ENCODE results near the gene KIF9.
"Not testable (repeated sequence)": the region's sequence is repeated elsewhere in the genome, so short reads cannot be mapped to it uniquely, and the experiment has no call there.

The KIF9 gene

GRCh38 chr3:47223755-47224154 is 58.8 kb downstream of the KIF9 start:
- Histone ChIP-seq H3K27ac (ENCODE audit: low read length) (no peak overlapping the region), H3K36me3 (ENCODE audit: control insufficient read depth in 2 of 2, insufficient read depth in 2 of 2, low read length in 2 of 2) (no peaks in the 10 kb centered on the region), H3K9ac (ENCODE audit: low read length in 2 of 2) (no peak overlapping the region), H3K4me3 (ENCODE audit: low read length in 2 of 2) (no peak overlapping the region), H3K9me3 (ENCODE audit: control insufficient read depth in 2 of 2, low read length in 2 of 2) (no peaks in the 10 kb centered on the region), H3K4me1 (ENCODE audit: control insufficient read depth, insufficient read depth, low read length) (no peaks in the 10 kb centered on the region), H3K27me3 (ENCODE audit: control insufficient read depth in 1 of 2, insufficient read depth in 2 of 2, low read length in 2 of 2) (no peaks in the 10 kb centered on the region)

GRCh38 chr3:47221798-47222197 is 60.8 kb downstream of the KIF9 start:
- no peaks in the 10 kb centered on the region for H3K27me3 ChIP-seq (ENCODE audit: control insufficient read depth in 1 of 2, insufficient read depth in 2 of 2, low read length in 2 of 2)
- no peaks in the 10 kb centered on the region for H3K36me3 ChIP-seq (ENCODE audit: control insufficient read depth in 2 of 2, insufficient read depth in 2 of 2, low read length in 2 of 2)
- H3K27ac ChIP-seq (ENCODE audit: low read length) = no peak overlapping the region
- H3K9me3 ChIP-seq (ENCODE audit: control insufficient read depth in 2 of 2, low read length in 2 of 2) = no peaks in the 10 kb centered on the region
- H3K9ac ChIP-seq (ENCODE audit: low read length in 2 of 2) = no peak overlapping the region
- H3K4me3 ChIP-seq (ENCODE audit: low read length in 2 of 2) = no peak overlapping the region
- H3K4me1 ChIP-seq (ENCODE audit: control insufficient read depth, insufficient read depth, low read length) = no peaks in the 10 kb centered on the region

GRCh38 chr3:47210863-47211405 is 71.7 kb downstream of the KIF9 start:
- Histone ChIP-seq H3K36me3 (ENCODE audit: control insufficient read depth in 2 of 2, insufficient read depth in 2 of 2, low read length in 2 of 2) (no peaks in the 10 kb centered on the region), H3K4me1 (ENCODE audit: control insufficient read depth, insufficient read depth, low read length) (no peaks in the 10 kb centered on the region), H3K27ac (ENCODE audit: low read length) (no peak overlapping the region), H3K9ac (ENCODE audit: low read length in 2 of 2) (no peak overlapping the region), H3K9me3 (ENCODE audit: control insufficient read depth in 2 of 2, low read length in 2 of 2) (no peaks in the 10 kb centered on the region), H3K4me3 (ENCODE audit: low read length in 2 of 2) (no peak overlapping the region), H3K27me3 (ENCODE audit: control insufficient read depth in 1 of 2, insufficient read depth in 2 of 2, low read length in 2 of 2) (no peaks in the 10 kb centered on the region)

GRCh38 chr3:47206022-47206421 is 76.6 kb downstream of the KIF9 start:
- H3K4me3 ChIP-seq (ENCODE audit: low read length in 2 of 2); H3K9me3 ChIP-seq (ENCODE audit: control insufficient read depth in 2 of 2, low read length in 2 of 2); H3K36me3 ChIP-seq (ENCODE audit: control insufficient read depth in 2 of 2, insufficient read depth in 2 of 2, low read length in 2 of 2); H3K27ac ChIP-seq (ENCODE audit: low read length); H3K9ac ChIP-seq (ENCODE audit: low read length in 2 of 2); H3K27me3 ChIP-seq (ENCODE audit: control insufficient read depth in 1 of 2, insufficient read depth in 2 of 2, low read length in 2 of 2); H3K4me1 ChIP-seq (ENCODE audit: control insufficient read depth, insufficient read depth, low read length): not testable (repeated sequence)

- Histone ChIP-seq H3K9me3 (ENCODE audit: control insufficient read depth in 2 of 2, low read length in 2 of 2) (no peaks in the 10 kb centered on the region), H3K27ac (ENCODE audit: low read length) (no peak overlapping the region), H3K27me3 (ENCODE audit: control insufficient read depth in 1 of 2, insufficient read depth in 2 of 2, low read length in 2 of 2) (no peaks in the 10 kb centered on the region), H3K4me1 (ENCODE audit: control insufficient read depth, insufficient read depth, low read length) (no peaks in the 10 kb centered on the region), H3K4me3 (ENCODE audit: low read length in 2 of 2) (no peak overlapping the region), H3K9ac (ENCODE audit: low read length in 2 of 2) (no peak overlapping the region), H3K36me3 (ENCODE audit: control insufficient read depth in 2 of 2, insufficient read depth in 2 of 2, low read length in 2 of 2) (no peaks in the 10 kb centered on the region)
Measured at GRCh38 chr3:47204875-47205274, 77.7 kb downstream of the KIF9 start.

- H3K27ac ChIP-seq (ENCODE audit: low read length) = no peak overlapping the region
- H3K9me3 ChIP-seq (ENCODE audit: control insufficient read depth in 2 of 2, low read length in 2 of 2) = no peaks in the 10 kb centered on the region
- H3K4me3 ChIP-seq (ENCODE audit: low read length in 2 of 2) = no peak overlapping the region
- no peaks in the 10 kb centered on the region for H3K36me3 ChIP-seq (ENCODE audit: control insufficient read depth in 2 of 2, insufficient read depth in 2 of 2, low read length in 2 of 2)
- no peaks in the 10 kb centered on the region for H3K27me3 ChIP-seq (ENCODE audit: control insufficient read depth in 1 of 2, insufficient read depth in 2 of 2, low read length in 2 of 2)
- no peak overlapping the region for H3K9ac ChIP-seq (ENCODE audit: low read length in 2 of 2)
- no peaks in the 10 kb centered on the region for H3K4me1 ChIP-seq (ENCODE audit: control insufficient read depth, insufficient read depth, low read length)
Measured at GRCh38 chr3:47202542-47202941, 80.1 kb downstream of the KIF9 start.

GRCh38 chr3:47197287-47197686 is 85.3 kb downstream of the KIF9 start:
- no peak overlapping the region for H3K9ac ChIP-seq (ENCODE audit: low read length in 2 of 2)
- no peaks in the 10 kb centered on the region for H3K27me3 ChIP-seq (ENCODE audit: control insufficient read depth in 1 of 2, insufficient read depth in 2 of 2, low read length in 2 of 2)
- H3K27ac ChIP-seq (ENCODE audit: low read length) = no peak overlapping the region
- H3K9me3 ChIP-seq (ENCODE audit: control insufficient read depth in 2 of 2, low read length in 2 of 2) = no peaks in the 10 kb centered on the region
- H3K4me1 ChIP-seq (ENCODE audit: control insufficient read depth, insufficient read depth, low read length) = no peaks in the 10 kb centered on the region
- H3K4me3 ChIP-seq (ENCODE audit: low read length in 2 of 2) = no peak overlapping the region
- no peaks in the 10 kb centered on the region for H3K36me3 ChIP-seq (ENCODE audit: control insufficient read depth in 2 of 2, insufficient read depth in 2 of 2, low read length in 2 of 2)

- Histone ChIP-seq H3K27ac (ENCODE audit: low read length) (no peak overlapping the region), H3K4me1 (ENCODE audit: control insufficient read depth, insufficient read depth, low read length) (no peaks in the 10 kb centered on the region), H3K9me3 (ENCODE audit: control insufficient read depth in 2 of 2, low read length in 2 of 2) (no peaks in the 10 kb centered on the region), H3K36me3 (ENCODE audit: control insufficient read depth in 2 of 2, insufficient read depth in 2 of 2, low read length in 2 of 2) (no peaks in the 10 kb centered on the region), H3K9ac (ENCODE audit: low read length in 2 of 2) (no peak overlapping the region), H3K4me3 (ENCODE audit: low read length in 2 of 2) (no peak overlapping the region), H3K27me3 (ENCODE audit: control insufficient read depth in 1 of 2, insufficient read depth in 2 of 2, low read length in 2 of 2) (no peaks in the 10 kb centered on the region)
Measured at GRCh38 chr3:47194994-47195393, 87.6 kb downstream of the KIF9 start.

- Histone ChIP-seq H3K27ac (ENCODE audit: low read length) (no peak overlapping the region), H3K9ac (ENCODE audit: low read length in 2 of 2) (no peak overlapping the region), H3K27me3 (ENCODE audit: control insufficient read depth in 1 of 2, insufficient read depth in 2 of 2, low read length in 2 of 2) (no peaks in the 10 kb centered on the region)
Measured at GRCh38 chr3:47193871-47194859, 88.4 kb downstream of the KIF9 start.

GRCh38 chr3:47186285-47186684 is 96.3 kb downstream of the KIF9 start:
- no peak overlapping the region for H3K27ac ChIP-seq (ENCODE audit: low read length)
- H3K27me3 ChIP-seq (ENCODE audit: control insufficient read depth in 1 of 2, insufficient read depth in 2 of 2, low read length in 2 of 2) = no peaks in the 10 kb centered on the region
- H3K36me3 ChIP-seq (ENCODE audit: control insufficient read depth in 2 of 2, insufficient read depth in 2 of 2, low read length in 2 of 2) = peaks cover 0 to 3% of the 10 kb centered on the region in 2 donors
- no peak overlapping the region for H3K9ac ChIP-seq (ENCODE audit: low read length in 2 of 2)
- no peaks in the 10 kb centered on the region for H3K9me3 ChIP-seq (ENCODE audit: control insufficient read depth in 2 of 2, low read length in 2 of 2)
- no peak overlapping the region for H3K4me3 ChIP-seq (ENCODE audit: low read length in 2 of 2)
- no peaks in the 10 kb centered on the region for H3K4me1 ChIP-seq (ENCODE audit: control insufficient read depth, insufficient read depth, low read length)

More at GRCh38 chr3:47193871-47194859, 88.4 kb downstream of the KIF9 start:
- Histone ChIP-seq H3K4me1 (ENCODE audit: control insufficient read depth, insufficient read depth, low read length) (no peaks in the 10 kb centered on the region), H3K9me3 (ENCODE audit: control insufficient read depth in 2 of 2, low read length in 2 of 2) (no peaks in the 10 kb centered on the region), H3K4me3 (ENCODE audit: low read length in 2 of 2) (no peak overlapping the region), H3K36me3 (ENCODE audit: control insufficient read depth in 2 of 2, insufficient read depth in 2 of 2, low read length in 2 of 2) (no peaks in the 10 kb centered on the region)

GRCh38 chr3:47181685-47182084 is 100.9 kb downstream of the KIF9 start:
- not testable (repeated sequence) for H3K36me3 ChIP-seq (ENCODE audit: control insufficient read depth in 2 of 2, insufficient read depth in 2 of 2, low read length in 2 of 2); H3K4me1 ChIP-seq (ENCODE audit: control insufficient read depth, insufficient read depth, low read length); H3K27ac ChIP-seq (ENCODE audit: low read length); H3K4me3 ChIP-seq (ENCODE audit: low read length in 2 of 2); H3K9ac ChIP-seq (ENCODE audit: low read length in 2 of 2); H3K9me3 ChIP-seq (ENCODE audit: control insufficient read depth in 2 of 2, low read length in 2 of 2); H3K27me3 ChIP-seq (ENCODE audit: control insufficient read depth in 1 of 2, insufficient read depth in 2 of 2, low read length in 2 of 2)
